Right lobe of liver (tissue), 6 donors: ENCODE measurements around the gene AUH. TPM values are rescaled to one million over a fixed set of nuclear protein-coding genes. Genes with fewer than 3 reads are reported as not detected.
"Not testable (repeated sequence)": the region's sequence is repeated elsewhere in the genome, so short reads cannot be mapped to it uniquely, and the experiment has no call there.

Source experiments
- ATAC-seq, 4 donors: fragments of 200-7000 bp; cut with Tn5 transposase; one replicate each; pipeline ENCODE4 v1.9.1; 2020; ENCODE audit warnings: mild to moderate bottlenecking in 4 of 4, moderate library complexity in 4 of 4
- DNase-seq, 3 donors: peaks; one replicate each; pipeline ENCODE4 v3.0.0-alpha.2; 2020
- H3K27ac ChIP-seq, 3 donors: fragments of 200-600 bp; one replicate each; pipeline ENCODE4 v1.8.0; 2022
- H3K27me3 ChIP-seq, 2 donors: fragments of 200-600 bp; one replicate each; pipeline ENCODE4 v1.8.0; 2022
- H3K36me3 ChIP-seq, 4 donors: fragments of 200-600 bp; sonication (generic) in 1 of 4; one replicate each; pipeline versions ENCODE4 v1.5.1 to v1.8.0; 2017 to 2022; ENCODE audit warnings: control low read depth in 1 of 4
- H3K4me1 ChIP-seq, 4 donors: fragments of 200-600 bp; sonication (generic) in 1 of 4; one replicate each; pipeline versions ENCODE4 v1.5.1 to v1.8.0; 2017 to 2022; ENCODE audit warnings: control low read depth in 1 of 4
- H3K4me3 ChIP-seq, 3 donors: fragments of 200-600 bp; one replicate each; pipeline ENCODE4 v1.8.0; 2022
- H3K9me3 ChIP-seq, 4 donors: fragments of 200-600 bp; sonication (generic) in 1 of 4; one replicate each; pipeline versions ENCODE4 v1.5.1 to v1.8.0; 2017 to 2022; ENCODE audit warnings: control low read depth in 1 of 4
- CTCF ChIP-seq, 4 donors: fragments of 200-600 bp in 3 of 4; fragments of 450-650 bp in 1 of 4; IDR thresholded peaks; one replicate each; pipeline versions ENCODE4 v1.5.1 to v1.8.0; 2016 to 2022; ENCODE audit warnings: antibody characterized with exemption in 4 of 4, mild to moderate bottlenecking in 2 of 4
- POLR2A ChIP-seq: fragments of 450-650 bp; IDR thresholded peaks from one replicate; pipeline ENCODE4 v1.6.1; 2017; ENCODE audit warnings: antibody characterized with exemption, mild to moderate bottlenecking
- WGBS: methylation state at CpG from one replicate; pipeline ENCODE4 v1.1.6; 2018; ENCODE audit warnings: low coverage, low lambda C conversion rate; ENCODE audit not compliant: insufficient coverage; ENCODE audit errors: missing lambda C conversion rate; 5-methylcytosine and 5-hydroxymethylcytosine counted together
- intact Hi-C, 2 donors: fragments of 100-400 bp; cut with DNase I; formaldehyde crosslinking; loops; one replicate each; pipeline versions ENCODE4 v1.11.2 to v1.14.1; 2022
- total RNA-seq, 6 experiments: library from RNA; depleted of rRNA in 2 of 6; stranded (reverse); fragments of >200 nt in 2 of 6; fragmentation: NEBNext Ultra II Directional in 3 of 6; extraction: Animal tissue kit (Norgen Biotek cat#: 25700) in 3 of 6; gene quantifications; one replicate each; pipeline versions ENCODE4 v1.1.0 to v1.2.4, GENCODE V29; 2016 to 2023
- donor health status: DM: no; HTN: yes; CAD: no.
- donor health status: DM: no; HTN: no; CAD: no.
- donor health status: DM: no; HTN: no; CAD: no.
- donor health status: DM: no; HTN: yes; CAD: no.
- donor health status: DM: no; HTN: yes; CAD: no.

AUH gene
- total RNA-seq, 6 experiments from 2014 or later, result 12.0 to 22.4 (median 18.4) TPM

- no peaks in the 10 kb centered on the region for H3K4me1 ChIP-seq
- H3K36me3 ChIP-seq, result no peaks in the 10 kb centered on the region
- H3K27ac ChIP-seq, result no peak overlapping the region
- H3K9me3 ChIP-seq, result no peaks in the 10 kb centered on the region
- ATAC-seq (no peak), DNase-seq (no peak)
- WGBS, result 82% methylated on average over 1 of the region's 1 CpG
- TF ChIP-seq CTCF (IDR thresholded peaks at IDR 0.05), result no peak
- no peaks in the 10 kb centered on the region for H3K27me3 ChIP-seq
- intact Hi-C loops, result no loop called here
- H3K4me3 ChIP-seq, result no peak overlapping the region
These were observed 10.2 kb upstream of the AUH start for GRCh38 chr9:91371894-91372293.

DNA sequence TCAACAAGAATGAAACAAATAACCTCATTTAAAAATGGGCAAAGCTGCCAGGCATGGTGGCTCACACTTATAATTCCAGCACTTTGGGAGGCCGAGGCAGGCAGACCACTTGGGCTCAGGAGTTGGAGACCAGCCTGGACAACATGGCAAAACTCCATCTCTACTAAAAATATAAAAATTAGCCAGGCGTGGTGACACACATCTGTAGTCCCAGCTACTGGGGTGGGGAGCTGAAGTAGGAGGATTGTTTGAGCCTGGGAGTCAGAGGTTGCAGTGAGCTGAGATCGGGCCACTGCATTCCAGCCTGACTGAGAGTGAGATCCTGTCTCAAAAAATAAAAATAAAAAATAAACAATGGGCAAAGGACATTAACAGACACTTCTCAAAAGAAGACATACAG lies 8.3 kb upstream of the AUH start:
- H3K4me3 ChIP-seq, H3K27me3 ChIP-seq, ATAC-seq, H3K4me1 ChIP-seq, H3K36me3 ChIP-seq, H3K9me3 ChIP-seq, intact Hi-C loops, H3K27ac ChIP-seq, DNase-seq: not testable (repeated sequence)
- WGBS, result 100% methylated on average over 1 of the region's 3 CpGs

DNA sequence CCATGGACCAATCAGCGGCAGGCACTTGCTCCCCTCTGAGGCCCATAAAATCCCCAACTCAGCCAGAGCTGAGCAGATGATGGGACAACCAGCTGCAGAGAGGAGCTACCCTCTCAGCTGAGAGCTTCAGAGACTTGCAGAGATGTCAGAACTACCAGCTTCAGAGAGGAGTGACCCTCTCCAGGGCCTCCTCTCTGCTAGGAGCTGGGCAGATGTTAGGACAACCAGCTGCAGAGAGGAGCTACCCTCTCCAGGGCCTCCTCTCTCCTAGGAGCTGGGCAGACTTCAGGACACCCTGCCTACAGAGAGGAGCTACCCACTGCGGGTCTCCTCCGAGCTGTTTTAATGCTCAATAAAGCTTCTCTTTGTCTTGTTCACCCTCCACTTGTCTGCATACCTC lies 3.0 kb upstream of the AUH start:
- intact Hi-C loops, result no loop called here
- H3K9me3 ChIP-seq, result no peaks in the 10 kb centered on the region
- no peak overlapping the region for H3K4me3 ChIP-seq
- WGBS, result no CpG with 5 or more reads among the region's 3 CpGs
- no peaks in the 10 kb centered on the region for H3K27me3 ChIP-seq
- no peaks in the 10 kb centered on the region for H3K36me3 ChIP-seq
- no peak for ATAC-seq
- H3K27ac ChIP-seq, result no peak overlapping the region
- peaks cover 0 to 14% (median 5%) of the 10 kb centered on the region in 4 donors for H3K4me1 ChIP-seq
- no peak for DNase-seq
- TF ChIP-seq CTCF (IDR thresholded peaks at IDR 0.05) (no peak), POLR2A (no peak)

- Histone ChIP-seq H3K27me3 (no peaks in the 10 kb centered on the region), H3K27ac (no peak overlapping the region), H3K36me3 (no peaks in the 10 kb centered on the region), H3K9me3 (no peaks in the 10 kb centered on the region), H3K4me1 (peaks cover 0 to 15% (median 5%) of the 10 kb centered on the region in 4 donors), H3K4me3 (no peak overlapping the region)
- TF ChIP-seq POLR2A (no peak), CTCF (IDR thresholded peaks at IDR 0.05) (no peak)
- intact Hi-C loops, result no loop called here
- WGBS, result 100% methylated on average over 1 of the region's 7 CpGs
- DNase-seq (no peak), ATAC-seq (no peak)
These were observed 2.3 kb upstream of the AUH start for GRCh38 chr9:91364005-91364404.

- TF ChIP-seq POLR2A (no peak), CTCF (IDR thresholded peaks at IDR 0.05) (no peak)
- Histone ChIP-seq H3K9me3 (no peaks in the 10 kb centered on the region), H3K4me3 (peak overlapping the region in 2 of 3 donors; percentile 94 to 99), H3K27me3 (no peaks in the 10 kb centered on the region), H3K27ac (peak overlapping the region in 1 of 3 donors; percentile 97), H3K4me1 (peaks cover 0 to 15% (median 5%) of the 10 kb centered on the region in 4 donors), H3K36me3 (no peaks in the 10 kb centered on the region)
- 57% methylated on average over 13 of the region's 15 CpGs for WGBS
- no peak for DNase-seq
- no peak for ATAC-seq
- intact Hi-C loops, result no loop called here
These were observed 413 bp upstream of the AUH start for GRCh38 chr9:91362051-91362611.
